Measurements from ENCODE around the gene MON1B.
"Not testable (repeated sequence)": the region's sequence is repeated elsewhere in the genome, so short reads cannot be mapped to it uniquely, and the experiment has no call there.

MON1B gene

DNA sequence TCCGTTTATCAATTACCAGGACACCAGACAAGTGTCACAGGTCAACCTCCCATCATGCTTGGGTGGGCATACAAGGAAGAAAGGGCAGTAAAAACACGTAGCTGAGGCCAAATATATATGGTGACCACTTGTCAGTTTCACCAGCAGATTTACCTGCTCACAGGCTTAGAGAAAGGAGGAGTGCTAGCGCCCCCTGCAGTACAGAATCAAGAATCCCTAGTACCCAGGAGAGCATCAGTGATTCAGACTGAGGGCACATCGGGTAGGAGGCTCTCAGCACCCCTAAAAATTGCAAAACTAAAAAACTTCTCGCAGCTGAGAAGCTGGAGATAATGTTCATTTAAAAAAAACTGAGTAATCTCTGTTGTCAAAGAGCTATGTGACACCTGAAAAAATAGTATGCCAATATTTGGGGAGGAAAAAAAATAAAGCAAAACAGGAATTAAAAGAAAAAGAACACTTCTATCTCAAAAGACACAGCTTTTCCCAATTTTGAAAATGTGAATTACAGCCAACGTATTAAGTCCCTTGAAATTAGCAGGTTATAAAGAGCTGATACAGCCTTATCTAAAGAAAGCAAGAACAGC, 21.2 kb upstream of the MON1B start:
- Histone ChIP-seq H4K20me1 (no peaks in the 10 kb centered on the region), H3K9ac (no peak overlapping the region), H3K9me3 (replicated peaks in 1 of 11) (no peaks in the 10 kb centered on the region), H3K27me3 (no peaks in the 10 kb centered on the region), H3K36me3 (no peaks in the 10 kb centered on the region), H3K27ac (no peak overlapping the region), H3K4me2 (no peak overlapping the region), H3K4me1 (no peaks in the 10 kb centered on the region), H3K4me3 (no peak overlapping the region)
- no peak for TF ChIP-seq Cebpa-rat (IDR thresholded peaks at IDR 0.05)

DNA sequence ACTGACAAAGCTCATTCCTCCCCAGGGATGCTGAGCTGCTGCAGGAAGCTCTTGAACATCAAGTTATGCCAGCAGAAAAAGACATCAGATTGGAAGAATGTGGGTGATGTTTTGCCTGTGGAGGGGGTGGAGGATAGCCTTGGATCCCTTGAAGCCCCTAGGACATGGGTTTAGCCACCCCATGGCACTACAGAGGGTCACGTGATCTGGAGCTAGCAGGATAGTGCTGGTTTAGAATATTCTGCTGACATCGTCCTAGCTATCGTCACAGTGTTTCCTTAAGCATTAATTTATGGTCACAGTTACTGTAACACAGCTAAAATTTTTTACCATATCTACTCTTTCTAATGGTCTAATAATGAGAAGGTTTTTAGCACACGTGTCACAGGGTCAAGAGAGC, 20.2 kb upstream of the MON1B start:
- Histone ChIP-seq H3K4me3 (no peak overlapping the region), H3K27ac (no peak overlapping the region), H3K9me3 (replicated peaks in 1 of 11) (no peaks in the 10 kb centered on the region), H3K4me1 (no peaks in the 10 kb centered on the region), H3K27me3 (no peaks in the 10 kb centered on the region), H3K4me2 (no peak overlapping the region), H4K20me1 (no peaks in the 10 kb centered on the region), H3K9ac (no peak overlapping the region), H3K36me3 (no peaks in the 10 kb centered on the region)
- no peak for TF ChIP-seq Cebpa-rat (IDR thresholded peaks at IDR 0.05)

DNA sequence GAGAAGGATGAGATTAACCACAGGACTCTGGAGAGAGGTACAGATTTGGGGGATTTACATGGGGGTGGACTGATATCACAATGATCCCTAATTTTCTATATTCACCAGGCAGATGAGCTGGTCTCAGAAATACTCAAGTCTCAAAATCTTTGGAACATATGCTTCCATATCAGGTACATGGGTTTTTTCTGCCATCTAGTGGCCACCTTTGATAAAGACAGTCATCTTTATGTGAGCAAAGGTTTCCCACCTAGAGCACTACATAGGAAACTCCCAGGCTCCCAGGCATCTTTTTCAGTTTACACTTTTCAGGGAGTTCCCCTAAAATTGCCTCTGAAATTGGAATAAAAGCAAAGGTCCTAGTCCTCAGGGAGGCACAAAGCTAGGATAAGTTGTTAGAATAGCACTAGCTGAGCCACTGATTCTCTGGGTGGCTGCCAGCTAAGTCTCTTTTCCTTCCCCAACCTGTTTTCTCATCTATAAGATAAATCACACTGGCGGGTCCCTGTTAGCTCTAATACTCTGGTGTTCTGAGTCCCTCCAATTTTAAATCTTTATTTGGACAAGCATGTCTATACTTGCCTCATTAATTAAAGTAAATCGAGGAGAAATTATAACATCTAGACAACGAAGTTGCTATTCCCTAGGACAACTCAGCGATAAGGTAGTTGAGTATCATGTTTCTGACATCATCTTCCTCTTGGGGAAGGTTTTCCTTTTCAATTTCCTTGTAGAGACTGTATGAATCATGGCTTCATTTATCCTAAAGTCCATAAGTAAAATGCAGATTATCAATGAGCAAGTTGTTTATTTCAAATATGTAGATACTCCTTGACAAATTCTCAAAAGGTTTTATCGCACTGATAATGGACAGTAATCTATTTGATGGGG, 19.0 kb upstream of the MON1B start:
- no peaks in the 10 kb centered on the region for H3K4me1 ChIP-seq
- no peak for TF ChIP-seq Cebpa-rat (IDR thresholded peaks at IDR 0.05)
- H3K27ac ChIP-seq, result no peak overlapping the region
- H4K20me1 ChIP-seq, result no peaks in the 10 kb centered on the region
- H3K9me3 ChIP-seq (replicated peaks in 1 of 11), result no peaks in the 10 kb centered on the region
- no peak overlapping the region for H3K4me3 ChIP-seq
- H3K27me3 ChIP-seq, result no peaks in the 10 kb centered on the region
- no peaks in the 10 kb centered on the region for H3K36me3 ChIP-seq
- no peak overlapping the region for H3K9ac ChIP-seq
- H3K4me2 ChIP-seq, result no peak overlapping the region

DNA sequence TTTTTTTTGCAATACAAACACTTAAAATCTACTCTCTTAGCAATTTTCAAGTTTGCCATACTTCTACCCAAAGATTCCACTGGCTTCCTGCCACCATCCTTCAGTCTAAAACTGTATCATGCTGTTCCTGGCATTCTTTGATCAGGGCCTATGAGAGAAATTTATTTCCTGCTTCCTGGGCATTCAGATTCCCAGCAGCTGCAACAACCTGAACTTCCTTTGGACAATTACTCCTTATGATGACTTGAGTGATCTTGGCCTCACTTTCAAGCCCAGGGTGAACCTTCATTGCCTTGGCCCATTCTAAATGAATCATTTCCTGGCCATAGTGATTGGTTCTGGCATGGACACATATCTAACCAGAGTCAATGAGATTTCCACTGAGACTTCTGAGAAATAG, 18.0 kb upstream of the MON1B start:
- Histone ChIP-seq H3K27ac (no peak overlapping the region), H3K9ac (no peak overlapping the region)
- TF ChIP-seq Cebpa-rat (IDR thresholded peaks at IDR 0.05), result no peak

DNA sequence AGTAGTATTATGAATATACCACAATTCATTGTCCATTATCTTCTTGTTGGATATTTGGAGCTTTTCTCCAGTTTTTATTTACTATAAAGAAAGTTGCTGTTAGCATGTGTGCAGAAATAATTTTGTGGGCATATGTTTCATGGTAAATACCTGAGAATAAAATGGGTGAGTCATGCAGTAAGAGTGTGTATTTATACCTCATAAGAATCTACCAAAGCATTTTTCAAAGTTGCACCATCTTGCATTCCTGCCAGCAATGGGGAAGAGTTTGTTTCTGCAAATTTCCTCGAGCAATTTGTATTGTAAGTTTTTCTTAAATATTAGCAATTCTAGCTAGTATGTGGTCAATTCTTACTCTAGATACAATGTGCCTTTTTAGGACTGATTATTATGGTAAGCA, 7.9 kb upstream of the MON1B start:
- H3K27ac ChIP-seq, result no peak overlapping the region
- TF ChIP-seq Cebpa-rat (IDR thresholded peaks at IDR 0.05), result no peak
- H4K20me1 ChIP-seq, result no peaks in the 10 kb centered on the region
- no peaks in the 10 kb centered on the region for H3K36me3 ChIP-seq
- peaks cover 0 to 11% (median 0%) of the 10 kb centered on the region in 10 experiments; a peak in 5 of 20 replicates for H3K4me1 ChIP-seq
- no peak overlapping the region for H3K4me3 ChIP-seq
- H3K27me3 ChIP-seq, result no peaks in the 10 kb centered on the region
- H3K9me3 ChIP-seq (replicated peaks in 1 of 11), result peaks cover 0 to 5% (median 0%) of the 10 kb centered on the region in 11 experiments; a peak in 1 of 22 replicates
- no peak overlapping the region for H3K9ac ChIP-seq
- H3K4me2 ChIP-seq, result no peak overlapping the region

More for the DNA sequence above, 18.0 kb upstream of the MON1B start:
- no peak overlapping the region for H3K4me3 ChIP-seq
- H3K4me1 ChIP-seq, result no peaks in the 10 kb centered on the region
- no peaks in the 10 kb centered on the region for H3K27me3 ChIP-seq
- H3K9me3 ChIP-seq (replicated peaks in 1 of 11), result no peaks in the 10 kb centered on the region
- H4K20me1 ChIP-seq, result no peaks in the 10 kb centered on the region
- no peaks in the 10 kb centered on the region for H3K36me3 ChIP-seq
- no peak overlapping the region for H3K4me2 ChIP-seq

DNA sequence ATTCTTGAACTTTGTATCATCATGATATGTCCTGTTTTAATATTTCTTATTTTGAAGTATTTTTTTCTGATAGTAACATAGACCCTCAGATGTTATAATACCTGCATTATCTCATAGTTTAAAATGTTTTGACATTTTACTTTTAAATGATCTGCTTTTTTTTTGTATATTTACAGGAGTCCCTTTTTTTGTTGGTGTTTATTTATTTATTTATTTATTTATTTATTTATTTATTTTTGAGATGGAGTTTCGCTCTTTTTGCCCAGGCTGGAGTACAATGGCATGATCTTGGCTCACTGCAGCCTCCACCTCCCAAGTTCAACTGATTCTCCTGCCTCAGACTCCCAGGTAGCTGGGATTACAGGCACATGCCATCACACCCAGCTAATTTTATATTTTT, 4.7 kb upstream of the MON1B start:
- not testable (repeated sequence) for H4K20me1 ChIP-seq; H3K4me2 ChIP-seq; H3K36me3 ChIP-seq; H3K27ac ChIP-seq; H3K27me3 ChIP-seq; H3K9ac ChIP-seq; H3K9me3 ChIP-seq (replicated peaks in 1 of 11); H3K4me3 ChIP-seq
- peaks cover 0 to 14% (median 8%) of the 10 kb centered on the region in 10 experiments; a peak in 13 of 20 replicates for H3K4me1 ChIP-seq

DNA sequence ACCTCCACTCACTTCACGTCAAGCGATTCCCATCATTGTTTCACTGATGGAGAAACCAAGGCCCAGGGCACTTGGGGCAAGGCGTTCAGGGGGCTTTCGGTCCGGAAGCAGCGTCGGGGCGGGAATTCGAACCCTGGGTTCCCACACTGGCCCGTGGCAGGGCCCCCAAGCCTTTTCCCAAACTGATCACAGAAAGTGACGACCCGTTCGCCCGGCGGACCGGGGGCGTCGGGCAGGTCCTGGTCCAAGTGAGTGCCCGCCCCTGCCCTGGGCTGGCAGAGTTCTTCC, 856 bp upstream of the MON1B start:
- peak overlapping the region; percentile 84 to 94 (median 90) for H3K9ac ChIP-seq
- H3K27ac ChIP-seq, result peak overlapping the region; percentile 92 to 97 (median 94)
- peaks cover 10 to 30% (median 21%) of the 10 kb centered on the region in 11 experiments; a peak in 19 of 22 replicates for H4K20me1 ChIP-seq
- no peaks in the 10 kb centered on the region for H3K9me3 ChIP-seq (replicated peaks in 1 of 11)
- no peak for TF ChIP-seq Cebpa-rat (IDR thresholded peaks at IDR 0.05)
- peaks cover 24 to 30% (median 28%) of the 10 kb centered on the region in 11 experiments for H3K36me3 ChIP-seq
- H3K27me3 ChIP-seq, result no peaks in the 10 kb centered on the region
- peak overlapping the region; percentile 80 to 97 (median 90) for H3K4me3 ChIP-seq
- peak overlapping the region; percentile 80 to 97 (median 92) for H3K4me2 ChIP-seq
- peaks cover 23 to 39% (median 29%) of the 10 kb centered on the region in 10 experiments for H3K4me1 ChIP-seq

DNA sequence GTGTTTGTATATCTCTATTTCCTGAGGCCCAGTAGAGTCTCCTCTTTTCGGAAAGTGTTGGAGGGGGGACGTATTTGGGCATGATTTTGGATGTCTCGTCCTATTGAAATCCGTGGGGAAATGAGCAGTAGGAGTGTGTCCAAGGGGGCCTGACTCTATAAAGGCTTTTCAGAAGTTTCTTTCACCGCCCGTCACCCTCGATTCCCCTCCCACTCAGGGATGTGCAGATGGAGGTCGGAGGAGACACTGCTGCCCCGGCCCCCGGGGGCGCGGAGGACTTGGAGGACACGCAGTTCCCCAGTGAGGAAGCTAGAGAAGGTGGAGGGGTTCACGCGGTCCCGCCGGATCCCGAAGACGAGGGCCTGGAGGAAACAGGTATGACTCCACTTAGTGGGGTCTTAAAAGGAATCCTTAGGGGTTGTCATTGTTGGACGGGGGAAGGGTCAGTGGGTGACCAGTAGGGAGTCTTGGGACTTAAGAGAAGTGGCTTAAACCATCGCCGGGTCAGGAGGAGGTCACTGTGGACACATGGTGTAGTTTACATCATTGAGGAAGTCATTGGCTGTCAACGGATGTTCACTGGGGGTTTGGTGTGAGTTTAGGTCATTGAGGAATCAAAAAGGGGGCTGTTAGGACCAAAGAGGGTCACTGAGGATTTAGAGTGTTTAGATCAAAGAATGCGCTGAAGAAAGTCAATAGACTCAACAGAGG, 424 bp downstream of the MON1B start:
- Histone ChIP-seq H3K27ac (peak overlapping the region; percentile 92 to 97 (median 94)), H3K27me3 (no peaks in the 10 kb centered on the region), H4K20me1 (peaks cover 14 to 39% (median 33%) of the 10 kb centered on the region in 11 experiments; a peak in 20 of 22 replicates), H3K4me2 (peak overlapping the region; percentile 86 to 97 (median 92)), H3K36me3 (peaks cover 37 to 43% (median 41%) of the 10 kb centered on the region in 11 experiments), H3K9me3 (replicated peaks in 1 of 11) (no peaks in the 10 kb centered on the region), H3K9ac (peak overlapping the region; percentile 84 to 94 (median 90)), H3K4me1 (peaks cover 23 to 46% (median 29%) of the 10 kb centered on the region in 10 experiments), H3K4me3 (peak overlapping the region; percentile 80 to 97 (median 90))
- TF ChIP-seq Cebpa-rat (IDR thresholded peaks at IDR 0.05), result no peak

DNA sequence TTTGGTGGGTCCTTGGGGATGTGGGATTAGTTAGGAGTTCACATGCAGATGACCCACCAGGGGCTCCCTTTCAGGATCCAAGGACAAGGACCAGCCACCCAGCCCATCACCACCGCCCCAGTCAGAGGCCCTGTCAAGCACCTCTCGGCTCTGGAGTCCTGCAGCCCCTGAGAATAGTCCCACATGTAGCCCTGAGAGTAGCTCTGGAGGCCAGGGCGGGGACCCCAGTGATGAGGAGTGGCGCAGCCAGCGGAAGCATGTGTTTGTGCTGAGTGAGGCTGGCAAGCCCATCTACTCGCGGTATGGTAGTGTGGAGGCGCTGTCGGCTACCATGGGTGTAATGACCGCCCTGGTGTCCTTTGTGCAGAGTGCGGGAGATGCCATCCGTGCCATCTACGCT, 2.4 kb downstream of the MON1B start:
- H3K4me1 ChIP-seq, result peaks cover 23 to 46% (median 29%) of the 10 kb centered on the region in 10 experiments
- peak overlapping the region; percentile 32 to 97 (median 92); a peak in 15 of 22 replicates for H3K4me2 ChIP-seq
- peaks cover 14 to 56% (median 47%) of the 10 kb centered on the region in 11 experiments; a peak in 20 of 22 replicates for H4K20me1 ChIP-seq
- no peak overlapping the region for H3K27ac ChIP-seq
- no peaks in the 10 kb centered on the region for H3K9me3 ChIP-seq (replicated peaks in 1 of 11)
- H3K27me3 ChIP-seq, result no peaks in the 10 kb centered on the region
- H3K9ac ChIP-seq, result no peak overlapping the region
- H3K36me3 ChIP-seq, result peaks cover 55 to 63% (median 61%) of the 10 kb centered on the region in 11 experiments
- 0 out of 20 replicates have a peak overlapping the region, but pooled peaks of 1 of the 10 experiments have one; percentile 6 for H3K4me3 ChIP-seq
- TF ChIP-seq Cebpa-rat (IDR thresholded peaks at IDR 0.05), result no peak
